Ishikawa (cell line): ENCODE measurements around the gene ABCA7.

ENCODE experiments used
- CREB1 ChIP-seq: IDR thresholded peaks from 2 replicates; pipeline ENCODE4 v1.6.1; 2012; ENCODE audit warnings: low read depth
- EP300 ChIP-seq: IDR thresholded peaks from 2 replicates; pipeline ENCODE4 v1.6.1; 2012; ENCODE audit warnings: borderline replicate concordance
- RAD21 ChIP-seq: IDR thresholded peaks from 2 replicates; pipeline ENCODE4 v1.6.1; 2012; ENCODE audit warnings: low read depth
- REST ChIP-seq: IDR thresholded peaks from 2 replicates; pipeline ENCODE4 v1.6.1; 2012; ENCODE audit warnings: low read depth, mild to moderate bottlenecking
- TAF1 ChIP-seq: IDR thresholded peaks from 2 replicates; pipeline ENCODE4 v1.6.1; 2012; ENCODE audit warnings: low read depth, mild to moderate bottlenecking
- ZBTB7A ChIP-seq: IDR thresholded peaks from 2 replicates; pipeline ENCODE4 v1.6.1; 2012; ENCODE audit warnings: low read depth
- TF ChIP-seq, protein P1 (sequence below): IDR thresholded peaks from 2 replicates; pipeline ENCODE4 v1.6.1; 2012

GRCh38 chr19:1112268-1113029 lies 72.5 kb downstream of the ABCA7 start:
- TF ChIP-seq RAD21 (no peak; the same call in 1 of the 2 replicates), TAF1 (no peak), EP300 (no peak), REST (no peak), CREB1 (no peak), ZBTB7A (no peak)
- TF ChIP-seq, protein P1, sequence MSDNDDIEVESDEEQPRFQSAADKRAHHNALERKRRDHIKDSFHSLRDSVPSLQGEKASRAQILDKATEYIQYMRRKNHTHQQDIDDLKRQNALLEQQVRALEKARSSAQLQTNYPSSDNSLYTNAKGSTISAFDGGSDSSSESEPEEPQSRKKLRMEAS, result peak; percentile 78
